Esophagus squamous epithelium (tissue), 4 donors: ENCODE results near the gene RREB1.

ENCODE experiments used
- CTCF ChIP-seq, 6 experiments: fragments of 450-650 bp in 4 of 6; fragments of 200-600 bp in 2 of 6; sonication (generic) in 2 of 6; IDR thresholded peaks; one replicate each; pipeline ENCODE4 v1.5.1; 2016 to 2019; ENCODE audit warnings: antibody characterized with exemption in 6 of 6, mild to moderate bottlenecking in 4 of 6, moderate library complexity in 4 of 6
- POLR2A ChIP-seq, 4 donors: fragments of 450-650 bp; IDR thresholded peaks; one replicate each; pipeline ENCODE4 v1.6.1; 2017; ENCODE audit warnings: antibody characterized with exemption in 4 of 4, mild to moderate bottlenecking in 4 of 4, moderate library complexity in 3 of 4

- no peak for TF ChIP-seq POLR2A (IDR thresholded peaks at IDR 0.05)
- TF ChIP-seq CTCF (IDR thresholded peaks at IDR 0.05): no peak
Observed at GRCh38 chr6:7200598-7201443, 93.1 kb downstream of the RREB1 start.
